ENCODE data around the gene PPIL6.

- TF ChIP-seq CTCF (IDR thresholded peaks at IDR 0.05): no peak
- TF ChIP-seq POLR2A (IDR thresholded peaks at IDR 0.05): no peak
These were observed 15.7 kb upstream of the PPIL6 start for GRCh38 chr6:109456111-109456583.
